ENCODE results near the gene TTBK1.

GRCh38 chr6:43253401-43253800 is 10.1 kb downstream of the TTBK1 start:
- no peak for TF ChIP-seq POLR2A (IDR thresholded peaks at IDR 0.05; ENCODE audit: extremely low read depth, insufficient read length)
- TF ChIP-seq CTCF (IDR thresholded peaks at IDR 0.05; ENCODE audit: low read depth, low read length): no peak
